C4-2B (cell line): ENCODE measurements around the gene PGGHG.

Source experiments
- H3K27ac ChIP-seq: fragments of 450-650 bp; 2 replicates; pipeline ENCODE4 v1.5.1; 2017
- ZFX ChIP-seq: fragments of 450-650 bp; IDR thresholded peaks from 2 replicates; pipeline ENCODE4 v1.6.1; 2017
- TF ChIP-seq, protein P1 (sequence below): fragments of 450-650 bp; conservative IDR thresholded peaks from 2 replicates; pipeline ENCODE4 v1.5.1; 2017; ENCODE audit warnings: mild to moderate bottlenecking

The PGGHG gene

DNA sequence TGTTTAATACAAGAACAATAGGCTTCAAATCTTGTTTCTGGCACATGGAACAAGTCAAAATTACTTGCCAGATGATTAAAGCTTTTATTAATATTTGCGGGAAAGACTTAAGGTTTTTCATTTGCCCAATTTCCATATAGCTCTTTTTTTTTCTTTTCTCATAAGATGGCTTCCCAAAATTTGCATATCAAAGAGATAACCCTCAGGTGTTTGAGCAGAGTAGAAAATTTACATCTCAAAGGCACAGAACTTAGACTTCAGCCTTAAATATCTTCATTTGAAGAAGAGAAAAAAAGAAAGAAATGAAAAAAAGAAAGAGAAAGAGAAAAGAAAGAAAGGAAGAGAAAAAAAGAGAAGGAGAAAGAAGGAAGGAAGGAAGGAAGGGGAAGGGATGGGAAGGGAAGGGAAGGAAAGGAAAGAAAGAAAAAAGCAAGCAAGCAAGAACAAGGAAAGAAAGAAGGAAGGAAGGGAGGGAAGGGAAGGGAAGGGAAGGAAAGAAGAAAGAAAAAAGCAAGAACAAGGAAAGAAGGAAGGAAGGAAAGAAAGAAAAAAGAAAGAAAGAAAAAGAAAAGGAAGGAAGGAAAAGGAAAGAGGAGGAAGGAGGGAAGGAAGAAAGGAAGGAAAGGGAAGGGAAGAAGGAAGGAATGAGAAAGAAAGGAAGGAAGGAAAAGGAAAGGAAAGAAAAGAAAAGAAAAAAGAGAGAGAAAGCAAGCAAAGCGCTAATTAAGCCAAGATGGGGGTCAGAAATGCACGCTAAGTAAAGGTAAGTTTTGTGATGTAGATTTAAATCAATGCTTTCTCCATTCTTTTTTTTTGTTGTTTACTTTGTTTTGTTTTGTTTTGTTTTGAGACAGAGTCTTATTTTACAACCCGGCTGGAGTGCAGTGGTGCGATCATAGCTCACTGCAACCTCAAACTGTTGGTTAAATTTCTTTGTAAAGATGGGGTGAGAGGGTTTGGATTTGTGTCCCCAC is 51.9 kb downstream of the PGGHG start:
- no peak for TF ChIP-seq ZFX
- TF ChIP-seq, protein P1, sequence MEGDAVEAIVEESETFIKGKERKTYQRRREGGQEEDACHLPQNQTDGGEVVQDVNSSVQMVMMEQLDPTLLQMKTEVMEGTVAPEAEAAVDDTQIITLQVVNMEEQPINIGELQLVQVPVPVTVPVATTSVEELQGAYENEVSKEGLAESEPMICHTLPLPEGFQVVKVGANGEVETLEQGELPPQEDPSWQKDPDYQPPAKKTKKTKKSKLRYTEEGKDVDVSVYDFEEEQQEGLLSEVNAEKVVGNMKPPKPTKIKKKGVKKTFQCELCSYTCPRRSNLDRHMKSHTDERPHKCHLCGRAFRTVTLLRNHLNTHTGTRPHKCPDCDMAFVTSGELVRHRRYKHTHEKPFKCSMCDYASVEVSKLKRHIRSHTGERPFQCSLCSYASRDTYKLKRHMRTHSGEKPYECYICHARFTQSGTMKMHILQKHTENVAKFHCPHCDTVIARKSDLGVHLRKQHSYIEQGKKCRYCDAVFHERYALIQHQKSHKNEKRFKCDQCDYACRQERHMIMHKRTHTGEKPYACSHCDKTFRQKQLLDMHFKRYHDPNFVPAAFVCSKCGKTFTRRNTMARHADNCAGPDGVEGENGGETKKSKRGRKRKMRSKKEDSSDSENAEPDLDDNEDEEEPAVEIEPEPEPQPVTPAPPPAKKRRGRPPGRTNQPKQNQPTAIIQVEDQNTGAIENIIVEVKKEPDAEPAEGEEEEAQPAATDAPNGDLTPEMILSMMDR = no peak
- H3K27ac ChIP-seq = no peak overlapping the region

DNA sequence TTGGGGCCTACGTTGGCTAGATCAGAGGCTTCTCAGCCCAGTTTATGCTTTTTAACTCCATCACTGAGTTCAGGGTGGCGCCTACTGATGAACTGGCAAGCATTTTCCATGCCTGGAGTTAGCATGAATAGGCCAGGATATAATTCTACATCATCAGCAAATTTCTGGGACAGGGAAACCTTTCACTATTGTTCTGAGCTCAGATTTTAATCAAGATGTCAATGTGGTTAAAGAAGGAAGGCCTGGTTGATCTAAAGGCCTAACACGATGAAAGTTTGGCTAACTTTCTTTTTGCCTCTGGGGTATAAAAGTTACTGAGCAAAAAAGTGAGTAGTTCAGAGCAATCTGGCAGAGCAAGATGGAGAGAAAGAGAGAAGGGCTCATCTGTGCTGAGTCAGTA is 53.4 kb downstream of the PGGHG start:
- TF ChIP-seq ZFX = no peak
- TF ChIP-seq, protein P1 = no peak
- no peak overlapping the region for H3K27ac ChIP-seq

DNA sequence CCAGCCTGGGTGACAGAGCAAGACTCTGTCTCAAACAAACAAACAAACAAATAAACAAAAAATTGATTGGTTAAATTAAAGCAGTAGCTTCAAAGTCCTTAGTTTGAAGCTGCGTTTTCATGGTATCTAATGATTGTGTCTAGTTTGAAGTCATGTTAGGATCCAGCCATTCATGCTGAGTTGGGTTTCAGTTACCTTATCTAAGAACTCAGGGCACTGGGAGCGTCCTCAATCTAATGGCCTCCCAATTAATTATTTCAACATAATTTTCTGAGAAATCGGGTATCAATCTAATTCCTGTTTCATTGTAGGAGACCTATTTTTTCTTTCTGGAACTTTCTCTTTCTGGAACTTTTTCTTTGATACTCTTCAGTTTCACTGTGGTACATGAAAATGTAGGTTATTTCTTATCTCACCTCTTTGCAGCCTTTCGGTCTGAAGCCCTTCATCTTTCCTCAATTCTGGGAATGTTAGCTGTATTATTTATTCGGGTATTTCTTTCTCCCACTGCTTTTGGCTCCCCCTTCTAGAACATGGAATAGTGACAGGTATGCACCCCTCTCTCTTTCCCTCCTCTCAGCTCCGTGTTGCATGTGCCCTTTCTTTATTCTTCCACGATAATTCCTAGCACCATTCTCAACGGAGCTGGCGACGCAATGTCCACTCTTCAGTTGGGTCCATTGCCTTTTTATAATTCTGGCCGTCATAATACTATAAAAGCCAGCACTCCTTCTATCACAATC is 56.1 kb downstream of the PGGHG start:
- TF ChIP-seq ZFX = no peak
- TF ChIP-seq, protein P1 = no peak
- no peak overlapping the region for H3K27ac ChIP-seq
